ENCODE data around the gene KCNJ9. TPM values are rescaled to one million over a fixed set of nuclear protein-coding genes. Genes with fewer than 3 reads are reported as not detected.
A peak's percentile ranks its signal among the peaks of the same experiment; 100 is the strongest.

The KCNJ9 gene
- total and polyA plus RNA-seq, 2 of the 13 experiments (the other 11 are each of a cell fraction or from before 2014, with no cell fraction given) = not detected

DNA sequence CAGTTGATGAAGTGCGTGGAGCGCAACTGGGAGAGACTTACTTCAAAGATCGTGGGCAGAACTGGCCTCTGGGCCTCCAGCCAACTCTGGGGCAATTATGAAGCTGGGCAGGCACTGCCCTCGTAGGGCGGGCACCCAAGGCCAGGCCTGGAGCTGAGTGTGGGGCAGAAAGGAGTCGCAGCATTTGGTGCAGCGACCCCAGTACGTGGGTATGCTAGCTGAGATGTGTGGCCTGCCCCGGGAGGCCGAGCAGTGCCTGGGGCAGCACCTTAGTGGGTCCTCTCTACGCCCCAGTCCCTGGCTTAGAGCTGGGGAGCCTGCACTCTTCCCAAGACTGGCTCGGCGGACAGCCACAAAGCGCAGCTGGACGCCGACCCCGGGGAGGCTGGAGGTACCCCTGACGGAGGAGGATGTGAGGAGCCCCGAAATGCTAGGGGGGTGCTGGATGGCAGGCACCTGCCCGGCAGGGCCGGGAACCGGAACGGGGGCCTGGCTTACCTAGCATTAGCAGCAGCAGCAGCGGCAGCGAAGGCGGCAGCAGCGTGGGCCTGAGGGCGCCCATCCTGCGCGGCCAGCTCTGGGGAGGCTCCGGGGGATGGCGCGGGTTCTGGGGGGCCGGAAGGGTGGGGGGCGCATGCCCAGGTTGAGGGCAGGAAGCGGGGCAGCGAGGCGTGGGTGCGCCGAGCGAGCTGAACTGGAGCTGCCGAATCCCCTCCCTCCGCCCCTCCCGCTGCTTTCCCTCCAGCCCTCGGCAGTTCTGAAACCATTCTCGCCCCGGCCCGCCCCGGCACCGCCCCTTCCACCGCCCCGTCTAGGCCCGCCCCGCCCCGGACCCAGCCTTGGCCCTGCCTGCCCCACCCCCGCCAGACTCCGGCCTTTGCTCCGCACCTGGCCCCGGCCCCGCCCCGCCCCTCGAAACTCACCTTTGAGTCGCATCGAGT is 16.8 kb downstream of the KCNJ9 start, which contains the start of gene IGSF8 (continued):
- TF ChIP-seq, protein P1, sequence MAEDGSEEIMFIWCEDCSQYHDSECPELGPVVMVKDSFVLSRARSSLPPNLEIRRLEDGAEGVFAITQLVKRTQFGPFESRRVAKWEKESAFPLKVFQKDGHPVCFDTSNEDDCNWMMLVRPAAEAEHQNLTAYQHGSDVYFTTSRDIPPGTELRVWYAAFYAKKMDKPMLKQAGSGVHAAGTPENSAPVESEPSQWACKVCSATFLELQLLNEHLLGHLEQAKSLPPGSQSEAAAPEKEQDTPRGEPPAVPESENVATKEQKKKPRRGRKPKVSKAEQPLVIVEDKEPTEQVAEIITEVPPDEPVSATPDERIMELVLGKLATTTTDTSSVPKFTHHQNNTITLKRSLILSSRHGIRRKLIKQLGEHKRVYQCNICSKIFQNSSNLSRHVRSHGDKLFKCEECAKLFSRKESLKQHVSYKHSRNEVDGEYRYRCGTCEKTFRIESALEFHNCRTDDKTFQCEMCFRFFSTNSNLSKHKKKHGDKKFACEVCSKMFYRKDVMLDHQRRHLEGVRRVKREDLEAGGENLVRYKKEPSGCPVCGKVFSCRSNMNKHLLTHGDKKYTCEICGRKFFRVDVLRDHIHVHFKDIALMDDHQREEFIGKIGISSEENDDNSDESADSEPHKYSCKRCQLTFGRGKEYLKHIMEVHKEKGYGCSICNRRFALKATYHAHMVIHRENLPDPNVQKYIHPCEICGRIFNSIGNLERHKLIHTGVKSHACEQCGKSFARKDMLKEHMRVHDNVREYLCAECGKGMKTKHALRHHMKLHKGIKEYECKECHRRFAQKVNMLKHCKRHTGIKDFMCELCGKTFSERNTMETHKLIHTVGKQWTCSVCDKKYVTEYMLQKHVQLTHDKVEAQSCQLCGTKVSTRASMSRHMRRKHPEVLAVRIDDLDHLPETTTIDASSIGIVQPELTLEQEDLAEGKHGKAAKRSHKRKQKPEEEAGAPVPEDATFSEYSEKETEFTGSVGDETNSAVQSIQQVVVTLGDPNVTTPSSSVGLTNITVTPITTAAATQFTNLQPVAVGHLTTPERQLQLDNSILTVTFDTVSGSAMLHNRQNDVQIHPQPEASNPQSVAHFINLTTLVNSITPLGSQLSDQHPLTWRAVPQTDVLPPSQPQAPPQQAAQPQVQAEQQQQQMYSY (CRISPR knock-in tag; IDR thresholded peaks at IDR 0.05) = 0 out of 2 replicates have a peak, but pooled peaks have one; percentile 26
- TF ChIP-seq SMAD3 (CRISPR knock-in tag; IDR thresholded peaks at IDR 0.05) (no peak), ZNF747 (CRISPR knock-in tag; IDR thresholded peaks at IDR 0.05; ENCODE audit: borderline replicate concordance) (no peak), HOXD1 (CRISPR knock-in tag; IDR thresholded peaks at IDR 0.05) (no peak), ARNT2 (CRISPR knock-in tag; IDR thresholded peaks at IDR 0.05; ENCODE audit: low read depth) (no peak), TOPORS (CRISPR knock-in tag; IDR thresholded peaks at IDR 0.05) (no peak), MIXL1 (CRISPR knock-in tag; IDR thresholded peaks at IDR 0.05) (no peak), ZBTB21 (CRISPR knock-in tag; IDR thresholded peaks at IDR 0.05) (no peak), GATAD2A (CRISPR knock-in tag; IDR thresholded peaks at IDR 0.05) (no peak), HMGA1 (CRISPR knock-in tag; conservative IDR thresholded peaks at IDR 0.05) (no peak), ZNF879 (CRISPR knock-in tag; IDR thresholded peaks at IDR 0.05) (no peak), HCFC1 (IDR thresholded peaks at IDR 0.05; ENCODE audit: low read depth, low read length) (no peak), STAT5B (CRISPR knock-in tag; IDR thresholded peaks at IDR 0.05) (no peak), ZC3H13 (CRISPR knock-in tag; IDR thresholded peaks at IDR 0.05) (no peak), ETV6 (CRISPR knock-in tag; conservative IDR thresholded peaks at IDR 0.05) (no peak), FOSL1 (CRISPR knock-in tag; IDR thresholded peaks at IDR 0.05; ENCODE audit: borderline replicate concordance) (no peak), EZH2 (conservative IDR thresholded peaks at IDR 0.05; ENCODE audit: low read depth, low read length) (no peak)
- TF ChIP-seq, protein P2, sequence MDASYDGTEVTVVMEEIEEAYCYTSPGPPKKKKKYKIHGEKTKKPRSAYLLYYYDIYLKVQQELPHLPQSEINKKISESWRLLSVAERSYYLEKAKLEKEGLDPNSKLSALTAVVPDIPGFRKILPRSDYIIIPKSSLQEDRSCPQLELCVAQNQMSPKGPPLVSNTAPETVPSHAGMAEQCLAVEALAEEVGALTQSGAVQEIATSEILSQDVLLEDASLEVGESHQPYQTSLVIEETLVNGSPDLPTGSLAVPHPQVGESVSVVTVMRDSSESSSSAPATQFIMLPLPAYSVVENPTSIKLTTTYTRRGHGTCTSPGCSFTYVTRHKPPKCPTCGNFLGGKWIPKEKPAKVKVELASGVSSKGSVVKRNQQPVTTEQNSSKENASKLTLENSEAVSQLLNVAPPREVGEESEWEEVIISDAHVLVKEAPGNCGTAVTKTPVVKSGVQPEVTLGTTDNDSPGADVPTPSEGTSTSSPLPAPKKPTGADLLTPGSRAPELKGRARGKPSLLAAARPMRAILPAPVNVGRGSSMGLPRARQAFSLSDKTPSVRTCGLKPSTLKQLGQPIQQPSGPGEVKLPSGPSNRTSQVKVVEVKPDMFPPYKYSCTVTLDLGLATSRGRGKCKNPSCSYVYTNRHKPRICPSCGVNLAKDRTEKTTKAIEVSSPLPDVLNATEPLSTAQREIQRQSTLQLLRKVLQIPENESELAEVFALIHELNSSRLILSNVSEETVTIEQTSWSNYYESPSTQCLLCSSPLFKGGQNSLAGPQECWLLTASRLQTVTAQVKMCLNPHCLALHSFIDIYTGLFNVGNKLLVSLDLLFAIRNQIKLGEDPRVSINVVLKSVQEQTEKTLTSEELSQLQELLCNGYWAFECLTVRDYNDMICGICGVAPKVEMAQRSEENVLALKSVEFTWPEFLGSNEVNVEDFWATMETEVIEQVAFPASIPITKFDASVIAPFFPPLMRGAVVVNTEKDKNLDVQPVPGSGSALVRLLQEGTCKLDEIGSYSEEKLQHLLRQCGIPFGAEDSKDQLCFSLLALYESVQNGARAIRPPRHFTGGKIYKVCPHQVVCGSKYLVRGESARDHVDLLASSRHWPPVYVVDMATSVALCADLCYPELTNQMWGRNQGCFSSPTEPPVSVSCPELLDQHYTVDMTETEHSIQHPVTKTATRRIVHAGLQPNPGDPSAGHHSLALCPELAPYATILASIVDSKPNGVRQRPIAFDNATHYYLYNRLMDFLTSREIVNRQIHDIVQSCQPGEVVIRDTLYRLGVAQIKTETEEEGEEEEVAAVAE (CRISPR knock-in tag; IDR thresholded peaks at IDR 0.05; ENCODE audit: borderline replicate concordance) = no peak
- TF ChIP-seq, protein P3, sequence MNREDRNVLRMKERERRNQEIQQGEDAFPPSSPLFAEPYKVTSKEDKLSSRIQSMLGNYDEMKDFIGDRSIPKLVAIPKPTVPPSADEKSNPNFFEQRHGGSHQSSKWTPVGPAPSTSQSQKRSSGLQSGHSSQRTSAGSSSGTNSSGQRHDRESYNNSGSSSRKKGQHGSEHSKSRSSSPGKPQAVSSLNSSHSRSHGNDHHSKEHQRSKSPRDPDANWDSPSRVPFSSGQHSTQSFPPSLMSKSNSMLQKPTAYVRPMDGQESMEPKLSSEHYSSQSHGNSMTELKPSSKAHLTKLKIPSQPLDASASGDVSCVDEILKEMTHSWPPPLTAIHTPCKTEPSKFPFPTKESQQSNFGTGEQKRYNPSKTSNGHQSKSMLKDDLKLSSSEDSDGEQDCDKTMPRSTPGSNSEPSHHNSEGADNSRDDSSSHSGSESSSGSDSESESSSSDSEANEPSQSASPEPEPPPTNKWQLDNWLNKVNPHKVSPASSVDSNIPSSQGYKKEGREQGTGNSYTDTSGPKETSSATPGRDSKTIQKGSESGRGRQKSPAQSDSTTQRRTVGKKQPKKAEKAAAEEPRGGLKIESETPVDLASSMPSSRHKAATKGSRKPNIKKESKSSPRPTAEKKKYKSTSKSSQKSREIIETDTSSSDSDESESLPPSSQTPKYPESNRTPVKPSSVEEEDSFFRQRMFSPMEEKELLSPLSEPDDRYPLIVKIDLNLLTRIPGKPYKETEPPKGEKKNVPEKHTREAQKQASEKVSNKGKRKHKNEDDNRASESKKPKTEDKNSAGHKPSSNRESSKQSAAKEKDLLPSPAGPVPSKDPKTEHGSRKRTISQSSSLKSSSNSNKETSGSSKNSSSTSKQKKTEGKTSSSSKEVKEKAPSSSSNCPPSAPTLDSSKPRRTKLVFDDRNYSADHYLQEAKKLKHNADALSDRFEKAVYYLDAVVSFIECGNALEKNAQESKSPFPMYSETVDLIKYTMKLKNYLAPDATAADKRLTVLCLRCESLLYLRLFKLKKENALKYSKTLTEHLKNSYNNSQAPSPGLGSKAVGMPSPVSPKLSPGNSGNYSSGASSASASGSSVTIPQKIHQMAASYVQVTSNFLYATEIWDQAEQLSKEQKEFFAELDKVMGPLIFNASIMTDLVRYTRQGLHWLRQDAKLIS (CRISPR knock-in tag; IDR thresholded peaks at IDR 0.05) = no peak
